Measurements from ENCODE around the gene ZNF614. TPM values are rescaled to one million over a fixed set of nuclear protein-coding genes. Genes with fewer than 3 reads are reported as not detected.
A peak's percentile ranks its signal among the peaks of the same experiment; 100 is the strongest.
"Not testable (repeated sequence)": the region's sequence is repeated elsewhere in the genome, so short reads cannot be mapped to it uniquely, and the experiment has no call there.

The ZNF614 gene
- total RNA-seq: 6.0 TPM
- long read RNA-seq, full-length matches to known transcripts: 6 of 6 reads
- long read RNA-seq, partial matches to known transcripts: 0 of 6 reads
- long read RNA-seq, other reads (novel, unspliced or antisense): 0 of 6 reads

DNA sequence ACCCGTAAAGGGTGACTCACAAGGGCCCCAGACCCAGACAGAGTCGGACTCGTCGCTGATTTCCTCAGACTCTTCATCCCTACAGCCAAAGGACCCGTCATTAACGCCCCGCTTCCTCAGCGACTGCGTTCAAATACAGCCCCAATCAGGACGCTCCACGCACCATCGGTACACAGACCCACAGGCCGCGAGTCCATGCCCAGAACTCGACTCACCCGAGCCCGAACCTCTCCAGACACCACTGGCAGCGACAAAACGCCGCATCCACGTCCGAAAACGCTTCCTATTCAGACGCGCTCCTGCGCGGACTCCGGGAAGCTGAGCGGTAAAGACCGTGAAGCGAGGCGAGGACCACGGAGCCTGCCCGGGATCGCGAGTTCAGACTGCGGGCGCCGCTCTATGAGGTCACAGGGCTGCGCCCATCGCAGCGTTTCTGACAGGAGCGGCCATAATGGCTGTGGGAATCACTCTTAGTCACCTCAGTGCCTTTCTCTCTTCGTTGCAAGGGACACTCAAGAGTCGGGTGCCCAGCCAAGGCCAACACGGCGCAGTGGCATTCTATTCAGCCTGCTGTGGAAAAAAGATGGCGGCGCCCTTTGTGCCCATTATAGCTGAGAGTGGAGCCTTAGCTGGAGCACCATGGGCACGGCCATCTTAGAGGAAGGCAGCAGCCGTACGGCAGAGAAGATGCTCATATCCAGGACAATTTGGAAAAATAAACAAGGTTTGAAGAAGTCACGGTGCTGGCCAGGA is at the start of gene ZNF614:
ZNF614 (minus strand) TSS at position 353 of the 753 bp plus-strand sequence. CDS start 2,634 bp downstream, outside the sequence.
- ATAC-seq (peak; percentile 98), DNase-seq (ENCODE audit: missing footprints) (peak; percentile 93)
- intact Hi-C loops (cut with DNase I): loop anchor here (2.0 to 10.0 kb wide), 2 partner anchors 19 to 207 kb away; partner anchors contain the start of gene ZNF615

DNA sequence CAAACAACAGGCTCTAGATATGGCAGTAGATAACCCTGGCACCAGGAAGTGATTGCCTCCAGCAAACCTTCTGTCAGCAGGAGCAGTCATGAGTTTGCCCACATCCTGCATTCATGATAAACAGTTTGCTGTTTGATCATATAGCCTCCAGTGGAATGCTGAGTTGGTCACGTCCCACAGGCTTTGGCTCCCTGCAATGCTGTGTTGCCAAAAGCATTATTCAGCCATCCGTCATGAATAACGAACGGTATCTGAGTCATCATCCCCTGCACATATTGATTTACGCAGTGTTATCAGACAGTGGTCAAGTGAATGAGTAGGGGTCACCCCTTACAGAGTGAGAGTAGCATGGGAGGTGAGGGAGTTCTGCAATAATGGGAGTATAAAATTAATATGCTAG is 42.3 kb upstream of the ZNF614 start:
- ATAC-seq (no peak), DNase-seq (ENCODE audit: missing footprints) (no peak)

DNA sequence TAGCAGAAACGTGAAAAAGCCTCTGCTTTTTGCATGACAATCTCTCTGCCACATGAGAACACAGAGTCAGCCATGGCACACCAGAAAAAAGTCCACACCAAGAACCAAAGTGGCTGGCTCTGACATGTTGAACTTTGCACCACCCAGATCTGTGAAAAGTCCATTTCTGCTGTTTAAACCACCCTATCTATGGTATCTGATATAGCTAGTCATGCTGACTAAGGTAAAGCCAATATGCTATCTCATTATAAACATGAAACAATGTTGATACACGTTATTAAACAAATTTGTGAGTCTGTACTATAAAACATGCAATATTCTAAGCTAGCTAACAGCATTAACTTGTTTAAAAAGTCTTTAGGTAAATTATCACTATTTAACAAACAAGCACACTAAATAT is 41.5 kb upstream of the ZNF614 start:
- intact Hi-C loops (cut with DNase I): no loop called here

More for the DNA sequence above, 42.3 kb upstream of the ZNF614 start:
- intact Hi-C loops (cut with DNase I): no loop called here

DNA sequence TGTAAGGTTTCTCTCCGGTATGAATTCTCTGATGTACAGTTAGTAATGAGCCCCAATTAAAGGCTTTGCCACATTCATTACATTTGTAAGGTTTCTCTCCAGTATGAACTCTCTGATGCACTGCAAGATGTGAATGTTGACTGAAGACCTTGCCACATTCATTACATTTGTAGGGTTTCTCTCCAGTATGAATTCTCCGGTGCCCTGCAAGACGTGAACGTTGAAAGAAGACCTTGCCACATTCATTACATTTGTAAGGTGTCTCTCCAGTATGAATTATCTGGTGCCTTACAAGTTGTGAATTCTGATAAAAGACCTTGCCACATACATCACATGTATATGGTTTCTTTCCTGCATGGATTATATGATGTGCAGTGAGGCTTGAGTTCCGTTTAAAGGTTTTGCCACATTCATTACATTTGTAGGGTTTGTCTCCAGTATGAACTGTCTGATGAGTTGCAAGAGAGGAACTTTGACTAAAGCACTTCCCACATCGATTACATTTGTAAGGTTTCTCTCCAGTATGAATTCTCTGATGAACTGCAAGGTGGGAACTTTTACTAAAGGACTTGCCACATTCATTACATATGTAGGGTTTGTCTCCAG is 38.2 kb upstream of the ZNF614 start:
- DNase-seq (ENCODE audit: missing footprints) (no peak), ATAC-seq (no peak)
- intact Hi-C loops (cut with DNase I): no loop called here

More for the DNA sequence above, 41.5 kb upstream of the ZNF614 start:
- DNase-seq (ENCODE audit: missing footprints) (no peak), ATAC-seq (no peak)

DNA sequence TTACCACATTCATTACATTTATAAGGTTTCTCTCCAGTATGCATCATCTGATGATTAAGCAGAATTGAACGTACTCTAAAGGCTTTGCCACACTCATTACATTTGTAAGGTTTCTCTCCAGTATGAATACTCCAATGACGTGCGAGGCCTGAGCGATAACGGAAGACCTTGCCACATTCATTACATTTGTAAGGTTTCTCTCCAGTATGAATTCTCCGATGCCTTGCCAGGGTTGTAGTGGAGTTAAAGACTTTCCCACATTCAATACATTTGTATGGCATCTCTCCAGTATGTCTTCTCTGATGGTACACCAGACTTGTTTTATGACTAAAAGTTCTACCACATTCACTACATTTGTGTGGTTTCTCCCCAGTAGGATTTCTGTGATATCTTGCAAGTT is 37.2 kb upstream of the ZNF614 start:
- ATAC-seq: no peak
- intact Hi-C loops (cut with DNase I): no loop called here
- no peak for DNase-seq (ENCODE audit: missing footprints)

DNA sequence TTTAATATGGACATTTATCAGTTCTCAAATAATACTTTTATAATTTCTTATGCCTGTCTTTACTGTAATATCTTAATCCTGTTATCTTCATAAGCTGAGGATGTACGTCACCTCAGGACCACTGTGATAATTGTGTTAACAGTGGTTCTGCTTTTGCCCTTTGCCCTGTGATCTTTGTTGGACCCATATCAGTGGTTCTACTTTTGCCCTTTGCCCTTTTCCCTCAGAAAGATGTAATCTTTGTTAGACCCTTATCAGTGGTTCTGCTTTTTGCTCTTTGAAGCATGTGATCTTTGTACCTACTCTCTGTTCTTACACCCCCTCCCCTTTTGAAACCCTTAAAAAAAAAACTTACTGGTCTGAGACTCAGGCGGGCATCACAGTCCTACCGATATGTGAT is 28.3 kb upstream of the ZNF614 start:
- intact Hi-C loops (cut with DNase I); ATAC-seq; DNase-seq (ENCODE audit: missing footprints): not testable (repeated sequence)

DNA sequence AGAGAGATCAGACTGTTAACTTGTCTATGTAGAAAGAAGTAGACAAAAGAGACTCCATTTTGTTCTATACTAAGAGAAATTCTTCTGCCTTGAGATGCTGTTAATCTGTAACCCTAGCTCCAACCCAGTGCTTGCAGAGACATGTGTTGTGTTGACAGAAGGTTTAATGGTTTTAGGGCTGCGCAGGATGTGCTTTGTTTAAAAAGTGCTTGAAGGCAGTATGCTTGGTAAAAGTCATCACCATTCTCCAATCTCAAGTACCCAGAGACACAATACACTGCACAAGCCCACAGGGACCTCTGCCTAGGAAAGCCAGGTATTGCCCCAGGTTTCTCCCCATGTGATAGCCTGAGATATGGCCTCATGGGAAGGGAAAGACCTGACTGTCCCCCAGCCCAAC is 23.6 kb upstream of the ZNF614 start:
- intact Hi-C loops (cut with DNase I); ATAC-seq; DNase-seq (ENCODE audit: missing footprints): not testable (repeated sequence)

DNA sequence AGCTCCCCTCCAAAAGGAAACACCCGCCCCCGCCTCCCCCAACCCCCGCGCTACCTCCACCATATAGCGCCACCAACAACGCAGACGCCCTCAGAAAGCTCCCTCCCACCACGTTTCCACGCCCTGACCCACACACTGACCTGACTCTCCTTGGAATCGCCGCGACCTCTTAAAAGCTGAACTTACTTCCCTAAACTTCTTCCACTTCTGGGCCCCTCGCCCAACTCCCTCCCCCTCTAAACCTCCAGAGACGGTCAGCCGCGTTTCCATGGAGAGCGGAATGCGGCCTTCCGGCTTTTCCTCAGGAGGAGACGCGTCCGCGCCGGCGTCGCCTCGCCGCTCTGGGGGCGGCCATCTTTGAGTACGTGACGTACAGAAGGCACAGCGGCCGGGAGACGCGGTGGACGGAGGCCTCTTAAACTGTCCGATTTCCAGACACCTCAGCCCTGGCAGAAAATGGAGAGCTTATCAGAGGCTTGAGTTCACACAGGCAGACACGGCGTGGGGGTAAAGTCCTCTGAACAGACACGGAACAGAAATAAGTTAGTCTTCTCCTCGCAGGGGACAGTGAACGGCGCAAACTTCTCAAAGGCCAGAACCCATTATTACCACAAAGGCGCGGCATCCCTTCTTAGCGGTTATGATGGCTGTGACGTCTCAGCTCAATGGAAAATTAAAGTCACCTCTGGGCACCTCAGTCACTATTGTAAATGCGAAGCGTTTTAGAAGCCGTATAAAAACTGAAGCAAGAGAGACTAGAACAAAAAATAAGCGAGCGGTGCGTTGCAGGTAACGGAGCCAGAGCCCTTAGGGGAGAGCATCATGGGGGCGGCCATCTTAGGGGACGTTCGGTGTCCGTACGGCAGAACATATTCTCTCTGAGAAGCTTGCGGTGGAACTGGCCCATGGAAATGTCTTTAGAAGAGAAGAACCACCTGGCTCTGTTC is 20.6 kb upstream of the ZNF614 start, which contains the start of gene ZNF432:
ZNF432 (minus strand) TSS at position 284 of the 947 bp plus-strand sequence. CDS start 1,970 bp downstream, outside the sequence.
- intact Hi-C loops (cut with DNase I): loop anchor here (1.0 to 2.0 kb wide), 2 partner anchors 41 to 46 kb away; partner anchors contain the start of genes ZNF615 and ZNF841
- ATAC-seq: peak; percentile 98
- peak; percentile 97 for DNase-seq (ENCODE audit: missing footprints)

DNA sequence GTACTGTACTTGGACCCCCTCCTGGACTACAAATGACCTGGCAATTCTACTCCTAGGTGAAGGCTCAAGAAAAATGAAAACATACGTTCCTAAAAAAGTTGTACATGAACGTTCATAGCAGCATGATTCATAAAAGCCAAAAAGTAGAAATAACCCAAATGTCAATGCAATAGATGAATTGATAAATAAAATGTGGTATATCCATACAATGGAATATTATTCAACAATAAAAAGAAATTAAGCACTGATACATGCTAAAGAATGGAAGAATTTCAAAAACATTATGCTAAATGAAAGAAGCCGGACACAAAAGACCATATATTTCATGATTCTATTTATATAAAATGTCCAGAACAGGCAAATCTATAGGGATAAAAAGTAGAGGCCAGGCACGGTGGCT is 11.0 kb upstream of the ZNF614 start:
- ATAC-seq: no peak
- intact Hi-C loops (cut with DNase I): no loop called here
- DNase-seq (ENCODE audit: missing footprints): no peak

DNA sequence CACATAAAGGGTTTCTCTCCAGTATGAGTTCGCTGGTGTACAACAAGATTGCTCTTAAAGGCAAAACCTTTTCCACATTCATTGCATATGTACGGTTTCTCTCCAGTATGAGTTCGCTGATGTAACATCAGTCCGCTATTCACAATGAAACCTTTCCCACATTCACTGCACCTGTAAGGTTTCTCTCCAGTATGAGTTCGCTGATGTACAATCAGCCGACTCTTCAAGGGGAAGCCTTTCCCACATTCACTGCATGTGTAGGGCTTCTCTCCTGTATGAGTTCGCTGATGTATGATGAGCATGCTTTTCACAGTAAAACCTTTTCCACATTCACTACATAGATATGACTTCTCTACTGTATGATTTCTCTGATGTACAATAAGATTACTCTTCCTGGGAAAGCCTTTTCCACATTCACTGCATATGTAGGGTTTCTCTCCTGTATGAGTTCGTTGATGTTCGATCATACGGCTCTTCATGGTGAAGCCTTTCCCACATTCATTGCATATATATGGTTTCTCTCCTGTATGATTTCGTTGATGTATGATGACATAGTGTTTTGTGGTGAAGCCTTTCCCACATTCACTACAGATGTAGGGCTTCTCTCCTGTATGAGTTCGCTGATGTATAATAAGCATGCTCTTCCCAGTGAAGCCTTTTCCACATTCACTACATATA is 6.0 kb upstream of the ZNF614 start:
- intact Hi-C loops (cut with DNase I): no loop called here
- ATAC-seq (no peak), DNase-seq (ENCODE audit: missing footprints) (no peak)

DNA sequence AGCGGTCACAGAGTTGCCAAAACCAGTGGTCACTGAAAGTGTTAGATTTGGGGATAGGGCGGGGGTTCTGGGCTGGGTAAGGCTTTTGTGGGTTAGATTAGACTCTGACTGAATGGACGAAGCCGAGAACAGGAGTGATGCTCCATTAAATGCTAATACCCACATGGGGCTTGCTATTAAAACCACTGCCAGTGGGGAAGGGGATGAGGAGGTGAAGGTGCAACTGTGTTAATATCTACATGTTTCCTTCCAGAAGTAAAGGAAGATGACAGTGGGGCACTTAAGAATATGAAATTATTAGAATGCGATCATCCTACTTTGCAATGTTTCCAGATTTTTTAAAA is 573 bp upstream of the ZNF614 start:
- ATAC-seq (peak; percentile 29), DNase-seq (ENCODE audit: missing footprints) (no peak)
- intact Hi-C loops (cut with DNase I): loop anchor here (2.0 to 10.0 kb wide), 2 partner anchors 20 to 206 kb away; partner anchors contain the start of gene ZNF615

DNA sequence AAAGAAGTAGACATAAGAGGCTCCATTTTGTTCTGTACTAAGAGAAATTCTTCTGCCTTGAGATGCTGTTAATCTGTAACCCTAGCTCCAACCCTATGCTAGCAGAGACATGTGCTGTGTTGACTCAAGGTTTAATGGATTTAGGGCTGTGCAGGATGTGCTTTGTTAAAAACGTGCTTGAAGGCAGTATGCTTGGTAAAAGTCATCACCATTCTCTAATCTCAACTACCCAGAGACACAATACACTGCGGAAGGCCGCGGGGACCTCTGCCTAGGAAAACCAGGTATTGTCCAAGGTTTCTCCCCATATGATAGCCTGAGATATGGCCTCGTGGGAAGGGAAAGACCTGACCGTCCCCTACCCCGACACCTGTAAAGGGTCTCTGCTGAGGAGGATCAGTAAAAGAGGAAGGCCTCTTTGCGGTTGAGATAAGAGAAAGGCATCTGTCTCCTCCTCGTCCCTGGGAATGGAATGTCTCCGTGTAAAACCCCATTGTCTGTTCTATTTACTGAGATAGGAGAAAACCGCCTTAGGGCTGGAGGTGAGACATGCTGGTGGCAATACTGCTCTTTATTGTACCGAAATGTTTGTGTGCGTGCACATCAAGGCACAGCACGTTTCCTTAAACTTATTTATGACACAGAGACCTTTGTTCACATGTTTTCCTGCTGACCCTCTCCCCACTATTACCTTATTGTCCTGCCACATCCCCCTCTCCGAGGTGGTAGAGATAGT is 1.8 kb downstream of the ZNF614 start:
- not testable (repeated sequence) for ATAC-seq; DNase-seq (ENCODE audit: missing footprints)
- intact Hi-C loops (cut with DNase I): loop anchor here (10.0 kb wide), 1 partner anchor 208 kb away; no protein-coding TSS in a partner anchor

DNA sequence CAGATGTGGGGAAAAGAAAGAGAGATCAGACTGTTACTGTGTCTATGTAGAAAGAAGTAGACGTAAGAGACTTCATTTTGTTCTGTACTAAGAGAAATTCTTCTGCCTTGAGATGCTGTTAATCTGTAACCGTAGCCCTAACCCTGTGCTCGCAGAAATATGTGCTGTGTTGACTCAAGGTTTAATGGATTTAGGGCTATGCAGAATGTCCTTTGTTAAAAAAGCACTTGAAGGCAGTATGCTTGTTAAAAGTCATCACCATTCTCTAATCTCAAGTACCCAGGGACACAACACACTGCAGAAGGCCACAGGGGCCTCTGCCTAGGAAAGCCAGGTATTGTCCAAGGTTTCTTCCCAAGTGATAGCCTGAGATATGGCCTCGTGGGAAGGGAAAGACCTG is 3.7 kb downstream of the ZNF614 start:
- DNase-seq (ENCODE audit: missing footprints); ATAC-seq: not testable (repeated sequence)
- intact Hi-C loops (cut with DNase I): loop anchor here (10.0 kb wide), 1 partner anchor 210 kb away; no protein-coding TSS in a partner anchor

DNA sequence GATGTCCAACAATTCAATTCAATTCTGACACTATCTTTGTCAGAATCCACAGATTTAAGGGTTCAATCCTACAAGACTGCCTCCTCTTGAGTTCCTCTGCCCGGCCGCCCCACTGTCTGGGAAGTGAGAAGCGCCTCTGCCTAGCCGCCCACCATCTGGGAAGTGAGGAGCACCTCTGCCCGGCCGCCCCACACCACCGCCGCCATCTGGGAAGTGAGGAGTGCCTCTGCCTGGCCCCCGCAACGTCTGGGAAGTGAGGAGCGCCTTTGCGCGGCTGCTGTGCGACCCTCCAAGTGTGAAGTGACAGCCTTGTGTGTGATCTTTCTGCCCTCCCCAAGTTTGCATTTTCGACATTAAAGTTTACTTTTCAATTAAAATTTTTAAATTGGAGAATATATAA is 6.0 kb downstream of the ZNF614 start:
- ATAC-seq: no peak
- intact Hi-C loops (cut with DNase I): loop anchor here (10.0 kb wide), 1 partner anchor 213 kb away; no protein-coding TSS in a partner anchor

DNA sequence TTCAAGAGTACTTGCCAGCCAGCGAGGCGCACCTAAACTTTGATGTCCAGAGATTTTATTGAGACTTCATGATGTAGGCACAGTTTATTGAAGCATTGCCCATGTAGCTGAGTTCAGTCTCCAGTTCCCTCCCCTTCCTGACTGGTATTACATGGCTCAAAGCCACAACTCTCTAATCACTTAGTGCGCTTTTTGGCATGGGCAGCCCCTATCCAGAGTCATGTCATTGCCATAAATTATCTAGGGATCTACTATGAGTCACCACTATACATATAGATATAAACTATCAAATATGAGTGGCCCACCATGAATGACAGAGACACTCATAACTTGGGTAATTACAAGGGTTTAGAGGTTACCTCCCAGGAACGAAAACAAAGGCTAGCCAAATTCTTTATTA is 7.7 kb downstream of the ZNF614 start:
- intact Hi-C loops (cut with DNase I): loop anchor here (10.0 kb wide), 1 partner anchor 214 kb away; no protein-coding TSS in a partner anchor
- no peak for DNase-seq (ENCODE audit: missing footprints)
- no peak for ATAC-seq

More for the DNA sequence above, 6.0 kb downstream of the ZNF614 start:
- DNase-seq (ENCODE audit: missing footprints): peak; percentile 75

DNA sequence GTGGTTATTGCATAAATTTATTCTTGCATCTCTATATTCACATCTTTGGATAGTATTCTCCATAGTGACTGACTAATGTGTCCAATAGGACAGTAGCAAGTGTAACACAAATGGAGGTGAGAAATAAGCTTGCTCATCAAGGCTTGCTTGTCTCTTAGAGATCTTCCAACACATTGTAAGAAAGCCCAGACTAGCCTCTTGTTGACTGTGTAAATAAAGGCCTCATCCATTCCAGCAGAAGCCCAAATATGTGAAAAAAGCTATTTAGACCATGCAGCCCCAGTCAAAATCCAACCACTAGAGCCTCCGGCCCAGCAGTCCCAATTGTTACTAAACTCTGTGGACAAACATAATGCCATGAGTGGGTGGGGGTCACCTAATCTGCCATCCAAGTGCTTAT is 17.5 kb downstream of the ZNF614 start:
- DNase-seq (ENCODE audit: missing footprints) (no peak), ATAC-seq (no peak)
- intact Hi-C loops (cut with DNase I): no loop called here

Measured in Right ventricle myocardium inferior (tissue), 1 donor.